ENCODE data around the gene CD244. TPM values are rescaled to one million over a fixed set of nuclear protein-coding genes. Genes with fewer than 3 reads are reported as not detected.
"Not testable (repeated sequence)": the region's sequence is repeated elsewhere in the genome, so short reads cannot be mapped to it uniquely, and the experiment has no call there.

CD244 gene
- total RNA-seq, 1 donor from 2014 or later, result not detected

GRCh38 chr1:160905617-160905989 is 42.9 kb upstream of the CD244 start:
- H3K4me3 Mint-ChIP-seq, result no peak overlapping the region
- H3K9me3 Mint-ChIP-seq, result no peaks in the 10 kb centered on the region
- peaks cover 9% of the 10 kb centered on the region for H3K4me1 Mint-ChIP-seq
- TF ChIP-seq, protein P1, sequence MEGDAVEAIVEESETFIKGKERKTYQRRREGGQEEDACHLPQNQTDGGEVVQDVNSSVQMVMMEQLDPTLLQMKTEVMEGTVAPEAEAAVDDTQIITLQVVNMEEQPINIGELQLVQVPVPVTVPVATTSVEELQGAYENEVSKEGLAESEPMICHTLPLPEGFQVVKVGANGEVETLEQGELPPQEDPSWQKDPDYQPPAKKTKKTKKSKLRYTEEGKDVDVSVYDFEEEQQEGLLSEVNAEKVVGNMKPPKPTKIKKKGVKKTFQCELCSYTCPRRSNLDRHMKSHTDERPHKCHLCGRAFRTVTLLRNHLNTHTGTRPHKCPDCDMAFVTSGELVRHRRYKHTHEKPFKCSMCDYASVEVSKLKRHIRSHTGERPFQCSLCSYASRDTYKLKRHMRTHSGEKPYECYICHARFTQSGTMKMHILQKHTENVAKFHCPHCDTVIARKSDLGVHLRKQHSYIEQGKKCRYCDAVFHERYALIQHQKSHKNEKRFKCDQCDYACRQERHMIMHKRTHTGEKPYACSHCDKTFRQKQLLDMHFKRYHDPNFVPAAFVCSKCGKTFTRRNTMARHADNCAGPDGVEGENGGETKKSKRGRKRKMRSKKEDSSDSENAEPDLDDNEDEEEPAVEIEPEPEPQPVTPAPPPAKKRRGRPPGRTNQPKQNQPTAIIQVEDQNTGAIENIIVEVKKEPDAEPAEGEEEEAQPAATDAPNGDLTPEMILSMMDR (IDR thresholded peaks at IDR 0.05; ENCODE audit: unreplicated experiment), result no peak
- H3K36me3 Mint-ChIP-seq, result no peaks in the 10 kb centered on the region
- H3K27ac Mint-ChIP-seq, result no peak overlapping the region
- peaks cover 7% of the 10 kb centered on the region for H3K27me3 Mint-ChIP-seq (ENCODE audit: low read depth)
- DNase-seq (ENCODE audit: low spot score in 2 of 2, unreplicated experiment in 2 of 2), result no peak

GRCh38 chr1:160904783-160905616 is 42.3 kb upstream of the CD244 start:
- DNase-seq (ENCODE audit: low spot score in 2 of 2, unreplicated experiment in 2 of 2), result no peak
- Mint-ChIP-seq H3K27me3 (ENCODE audit: low read depth) (peaks cover 7% of the 10 kb centered on the region), H3K36me3 (no peaks in the 10 kb centered on the region), H3K9me3 (peaks cover 4% of the 10 kb centered on the region), H3K4me1 (peaks cover 9% of the 10 kb centered on the region), H3K27ac (no peak overlapping the region), H3K4me3 (no peak overlapping the region)
- TF ChIP-seq, protein P1 (IDR thresholded peaks at IDR 0.05; ENCODE audit: unreplicated experiment), result no peak

GRCh38 chr1:160902251-160902650 is 39.6 kb upstream of the CD244 start:
- not testable (repeated sequence) for H3K36me3 Mint-ChIP-seq; H3K4me1 Mint-ChIP-seq; H3K4me3 Mint-ChIP-seq; DNase-seq (ENCODE audit: low spot score in 2 of 2, unreplicated experiment in 2 of 2); H3K27ac Mint-ChIP-seq
- peaks cover 16% of the 10 kb centered on the region for H3K9me3 Mint-ChIP-seq
- H3K27me3 Mint-ChIP-seq (ENCODE audit: low read depth), result peaks cover 25% of the 10 kb centered on the region

DNA sequence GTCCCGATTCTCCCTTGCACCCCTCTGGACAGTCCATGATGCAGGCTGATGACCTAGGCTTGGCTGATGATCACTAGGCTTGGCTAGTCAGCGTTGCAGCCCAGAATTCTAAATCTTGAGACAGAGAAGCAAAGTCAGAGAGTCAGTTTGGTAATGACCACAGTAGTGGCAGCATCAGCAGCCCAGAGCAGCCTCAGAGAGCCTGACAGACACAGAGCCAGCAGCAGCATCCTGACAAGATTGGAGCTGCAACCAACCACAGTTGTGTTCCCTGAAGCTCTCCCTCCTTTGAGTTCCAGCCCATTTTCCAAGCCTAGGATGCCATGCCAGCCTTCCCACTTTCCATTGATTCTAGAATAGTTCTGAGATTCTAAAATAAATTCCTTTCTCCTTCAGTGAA is 39.1 kb upstream of the CD244 start:
- DNase-seq (ENCODE audit: low spot score in 2 of 2, unreplicated experiment in 2 of 2), result no peak
- Mint-ChIP-seq H3K4me3 (no peak overlapping the region), H3K36me3 (no peaks in the 10 kb centered on the region), H3K9me3 (peaks cover 16% of the 10 kb centered on the region), H3K4me1 (peaks cover 4% of the 10 kb centered on the region), H3K27ac (no peak overlapping the region), H3K27me3 (ENCODE audit: low read depth) (peaks cover 29% of the 10 kb centered on the region)
- TF ChIP-seq, protein P1 (IDR thresholded peaks at IDR 0.05; ENCODE audit: unreplicated experiment), result no peak

- not testable (repeated sequence) for H3K27ac Mint-ChIP-seq; DNase-seq (ENCODE audit: low spot score in 2 of 2, unreplicated experiment in 2 of 2); H3K36me3 Mint-ChIP-seq; H3K4me1 Mint-ChIP-seq; H3K4me3 Mint-ChIP-seq
- Mint-ChIP-seq H3K9me3 (peaks cover 16% of the 10 kb centered on the region), H3K27me3 (ENCODE audit: low read depth) (peaks cover 36% of the 10 kb centered on the region)
Observed at GRCh38 chr1:160900683-160901082, 38.0 kb upstream of the CD244 start.

DNA sequence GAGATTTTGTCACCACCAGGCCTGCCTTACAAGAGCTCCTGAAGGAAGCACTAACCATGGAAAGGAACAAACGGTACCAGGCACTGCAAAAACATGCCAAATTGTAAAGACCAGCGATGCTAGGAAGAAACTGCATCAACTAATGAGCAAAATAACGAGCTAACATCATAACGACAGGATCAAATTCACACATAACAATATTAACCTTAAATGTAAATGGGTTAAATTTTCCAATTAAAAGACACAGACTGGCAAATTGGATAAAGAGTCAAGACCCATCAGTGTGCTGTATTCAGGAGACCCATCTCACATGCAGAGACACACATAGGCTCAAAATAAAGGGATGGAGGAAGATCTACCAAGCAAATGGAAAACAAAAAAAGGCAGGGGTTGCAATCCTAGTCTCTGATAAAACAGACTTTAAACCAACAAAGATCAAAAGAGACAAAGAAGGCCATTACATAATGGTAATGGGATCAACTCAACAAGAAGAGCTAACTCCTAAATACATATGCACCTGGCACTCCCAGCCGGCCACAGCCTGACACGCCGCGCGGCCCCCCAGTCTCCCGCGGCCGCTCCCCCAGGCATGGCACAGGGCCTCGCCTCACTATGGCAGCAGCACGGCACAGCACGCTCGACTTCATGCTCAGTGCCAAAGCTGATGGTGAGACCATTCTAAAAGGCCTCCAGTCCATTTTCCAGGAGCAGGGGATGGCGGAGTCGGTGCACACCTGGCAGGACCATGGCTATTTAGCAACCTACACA is 31.9 kb upstream of the CD244 start:
- not testable (repeated sequence) for DNase-seq (ENCODE audit: low spot score in 2 of 2, unreplicated experiment in 2 of 2); H3K27ac Mint-ChIP-seq; H3K36me3 Mint-ChIP-seq; H3K4me3 Mint-ChIP-seq; H3K4me1 Mint-ChIP-seq
- peaks cover 43% of the 10 kb centered on the region for H3K27me3 Mint-ChIP-seq (ENCODE audit: low read depth)
- H3K9me3 Mint-ChIP-seq, result peaks cover 36% of the 10 kb centered on the region

- H3K4me3 Mint-ChIP-seq, result no peak overlapping the region
- peaks cover 18% of the 10 kb centered on the region for H3K27me3 Mint-ChIP-seq (ENCODE audit: low read depth)
- TF ChIP-seq, protein P1 (IDR thresholded peaks at IDR 0.05; ENCODE audit: unreplicated experiment), result no peak
- DNase-seq (ENCODE audit: low spot score in 2 of 2, unreplicated experiment in 2 of 2), result no peak
- H3K36me3 Mint-ChIP-seq, result peaks cover 1% of the 10 kb centered on the region
- peaks cover 28% of the 10 kb centered on the region for H3K9me3 Mint-ChIP-seq
- no peak overlapping the region for H3K27ac Mint-ChIP-seq
- no peaks in the 10 kb centered on the region for H3K4me1 Mint-ChIP-seq
Observed at GRCh38 chr1:160891474-160891873, 28.8 kb upstream of the CD244 start.

Data from mesothelial cell of epicardium (in vitro differentiated cells).